GM23248 (cell line): ENCODE measurements around the gene BAG1. TPM values are rescaled to one million over a fixed set of nuclear protein-coding genes. Genes with fewer than 3 reads are reported as not detected.

Experiments used
- DNase-seq: peaks from one replicate; pipeline ENCODE4 v3.0.0-alpha.2; 2015
- H2AFZ ChIP-seq: fragments of 200-600 bp; sonication (generic); 2 replicates; pipeline ENCODE4 v1.6.1; 2016; ENCODE audit warnings: antibody characterized with exemption
- H3F3A ChIP-seq: fragments of 200-600 bp; sonication (generic); 2 replicates; pipeline ENCODE4 v1.6.1; 2016; ENCODE audit warnings: mild to moderate bottlenecking, antibody characterized with exemption, mixed run types; ENCODE audit not compliant: insufficient read depth
- H3K27ac ChIP-seq: fragments of 200-600 bp; sonication (generic); 2 replicates; pipeline ENCODE4 v1.5.1; 2016; ENCODE audit warnings: mild to moderate bottlenecking
- H3K27me3 ChIP-seq: fragments of 200-600 bp; sonication (generic); replicated peaks from 2 replicates; pipeline ENCODE4 v1.6.1; 2016; ENCODE audit warnings: mild to moderate bottlenecking; ENCODE audit not compliant: insufficient read depth
- H3K36me3 ChIP-seq: fragments of 200-600 bp; sonication (generic); 2 replicates; pipeline ENCODE4 v1.6.1; 2016; ENCODE audit warnings: low read depth, mild to moderate bottlenecking
- H3K4me1 ChIP-seq: fragments of 200-600 bp; sonication (generic); 2 replicates; pipeline ENCODE4 v1.6.1; 2016; ENCODE audit warnings: mild to moderate bottlenecking; ENCODE audit not compliant: insufficient read depth
- H3K4me2 ChIP-seq: fragments of 200-600 bp; sonication (generic); one replicate; pipeline ENCODE4 v1.6.1; 2016; ENCODE audit warnings: mild to moderate bottlenecking; ENCODE audit not compliant: unreplicated experiment
- H3K4me3 ChIP-seq: fragments of 200-600 bp; sonication (generic); 2 replicates; pipeline ENCODE4 v1.5.1; 2016; ENCODE audit warnings: mild to moderate bottlenecking
- H3K79me2 ChIP-seq: fragments of 200-600 bp; sonication (generic); 2 replicates; pipeline ENCODE4 v1.6.1; 2016; ENCODE audit warnings: mild to moderate bottlenecking; ENCODE audit not compliant: insufficient read depth
- H3K9ac ChIP-seq: fragments of 200-600 bp; sonication (generic); 2 replicates; pipeline ENCODE4 v1.6.1; 2016; ENCODE audit warnings: mild to moderate bottlenecking
- H3K9me2 ChIP-seq: fragments of 200-600 bp; sonication (generic); 2 replicates; pipeline ENCODE4 v1.6.1; 2016; ENCODE audit warnings: mixed run types, mild to moderate bottlenecking, moderate library complexity; ENCODE audit not compliant: insufficient read depth
- H3K9me3 ChIP-seq: fragments of 200-600 bp; sonication (generic); one replicate; pipeline ENCODE4 v1.6.1; 2017; ENCODE audit warnings: low read depth
- H4K20me1 ChIP-seq: fragments of 200-600 bp; sonication (generic); 2 replicates; pipeline ENCODE4 v1.6.0; 2016; ENCODE audit not compliant: insufficient read depth
- EZH2 ChIP-seq: fragments of 200-600 bp; sonication (generic); IDR thresholded peaks from 2 replicates; pipeline ENCODE4 v1.6.1; 2018; ENCODE audit warnings: antibody characterized with exemption, mild to moderate bottlenecking; ENCODE audit not compliant: insufficient read depth, poor library complexity, severe bottlenecking
- EZH2phosphoT487 ChIP-seq: fragments of 200-600 bp; sonication (generic); IDR thresholded peaks from 2 replicates; pipeline ENCODE4 v1.6.1; 2018; ENCODE audit warnings: antibody characterized with exemption, moderate library complexity, mild to moderate bottlenecking, low read depth; ENCODE audit not compliant: insufficient read depth
- WGBS, 2 experiments: methylation state at CpG; one replicate each; pipeline ENCODE4 v1.1.6; 2015 to 2017; ENCODE audit warnings: low lambda C conversion rate in 2 of 2, low coverage in 1 of 2; ENCODE audit errors: missing lambda C conversion rate in 2 of 2; 5-methylcytosine and 5-hydroxymethylcytosine counted together
- in situ Hi-C: fragments of 300-500 bp; cut with MboI; formaldehyde crosslinking; loops from 2 replicates; pipeline ENCODE4 v1.15.0; 2020
- polyA plus RNA-seq: library from polyadenylated mRNA; unstranded; fragments of >200 nt; fragmentation: Nextera tagmentation; extraction: Ambion mirVana; gene quantifications from 2 replicates; pipeline ENCODE4 v1.2.1, GENCODE V29; 2016
- total RNA-seq: library from RNA; depleted of rRNA; stranded (reverse); fragments of >200 nt; shearing (Covaris generic); gene quantifications from 2 replicates; pipeline ENCODE4 v1.2.3, GENCODE V29; 2014; rRNA removed

BAG1 gene
- 25.0 and 38.2 TPM in 2 replicates for total RNA-seq
- 48.7 and 49.7 TPM in 2 replicates for polyA plus RNA-seq

DNA sequence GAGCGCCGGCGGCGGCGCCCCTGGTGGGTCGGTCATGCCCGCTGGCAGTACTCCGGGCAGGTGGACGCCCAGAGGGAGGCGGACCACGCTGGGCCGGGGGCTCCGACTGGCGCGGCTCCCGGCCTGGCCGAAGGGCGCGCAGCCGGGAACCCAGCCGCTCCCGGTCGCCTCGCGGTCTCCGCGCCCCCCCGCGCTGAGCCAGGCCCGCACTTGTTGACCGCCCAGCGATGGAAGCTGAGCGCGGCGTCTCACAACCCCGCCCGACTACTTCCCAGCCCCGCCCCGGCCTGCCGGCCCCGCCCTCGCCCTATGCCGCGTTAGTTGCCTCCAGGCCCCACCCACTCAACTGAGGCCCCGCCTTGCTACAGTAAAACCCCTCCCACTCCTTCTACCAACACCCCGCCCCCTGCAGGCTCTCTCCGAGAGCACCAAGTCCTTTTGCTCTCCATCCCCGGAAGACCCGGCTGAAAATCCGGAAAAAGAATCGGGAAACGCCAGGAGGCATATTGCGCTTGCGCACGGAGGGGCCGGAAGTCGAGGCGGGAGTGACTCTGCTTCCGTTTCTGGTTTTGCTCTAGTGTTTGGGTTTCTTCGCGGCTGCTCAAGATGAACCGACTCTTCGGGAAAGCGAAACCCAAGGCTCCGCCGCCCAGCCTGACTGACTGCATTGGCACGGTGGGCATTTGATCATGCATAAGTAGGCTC lies at the start of gene BAG1, which contains the start of gene CHMP5:
TSS of gene BAG1 (minus strand) at position 236 of the 705 bp plus-strand sequence.
TSS of gene CHMP5 (plus strand) at position 577 of the 705 bp plus-strand sequence. CDS start at position 607, 30 bp downstream.
- peak within 1 kb of the TSS; percentile 93 for H3K9ac ChIP-seq
- H3K36me3 ChIP-seq: peaks cover 40% of the 10 kb centered on the region
- H3F3A ChIP-seq: no peaks in the 10 kb centered on the region
- H3K79me2 ChIP-seq: peaks cover 85% of the 10 kb centered on the region
- no peaks in the 10 kb centered on the region for H3K27me3 ChIP-seq
- H3K9me2 ChIP-seq: no peaks in the 10 kb centered on the region
- in situ Hi-C loops: no loop called here
- peak within 1 kb of the TSS; percentile 99 for H3K4me2 ChIP-seq
- no peak for TF ChIP-seq EZH2
- TF ChIP-seq EZH2phosphoT487: no peak
- peaks cover 17% of the 10 kb centered on the region for H3K4me1 ChIP-seq
- peak; percentile 100 for DNase-seq
- H3K9me3 ChIP-seq: no peaks in the 10 kb centered on the region
- H2AFZ ChIP-seq: peak within 1 kb of the TSS; percentile 95
- WGBS, 2 experiments: 1% methylated on average over 28 to 59 of the region's 67 CpGs
- H4K20me1 ChIP-seq: no peaks in the 10 kb centered on the region
- H3K4me3 ChIP-seq: peak within 1 kb of the TSS; percentile 97
- peak within 1 kb of the TSS; percentile 51 for H3K27ac ChIP-seq

DNA sequence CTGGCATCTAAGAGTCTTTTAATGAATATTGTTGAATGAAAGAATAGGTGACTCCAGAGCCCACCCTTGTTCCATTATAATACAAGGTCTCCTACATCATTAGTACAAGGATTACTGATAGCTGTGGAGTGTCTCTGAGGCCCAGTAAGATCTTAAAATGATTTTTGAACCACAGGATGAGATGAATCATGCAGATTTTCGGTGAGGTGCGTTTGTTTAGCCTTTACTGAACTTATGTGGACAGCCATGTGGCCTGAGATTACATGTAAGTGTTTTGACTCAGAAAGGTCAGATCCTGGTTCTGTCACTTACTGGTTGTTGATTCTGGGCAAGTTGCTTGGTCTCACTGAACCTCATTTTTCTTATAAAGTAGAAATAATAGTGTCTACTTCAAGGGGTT lies 47.4 kb upstream of the BAG1 start:
- no peak overlapping the region for H2AFZ ChIP-seq
- H3K27me3 ChIP-seq: no peaks in the 10 kb centered on the region
- peaks cover 34% of the 10 kb centered on the region; the same call in 1 of the 2 replicates for H3F3A ChIP-seq
- H3K9ac ChIP-seq: no peak overlapping the region
- peak; percentile 3 for DNase-seq
- no peaks in the 10 kb centered on the region for H3K4me1 ChIP-seq
- H3K27ac ChIP-seq: no peak overlapping the region
- H3K36me3 ChIP-seq: peaks cover 87% of the 10 kb centered on the region
- no peak overlapping the region for H3K4me3 ChIP-seq
- no peaks in the 10 kb centered on the region for H4K20me1 ChIP-seq
- no peak overlapping the region for H3K4me2 ChIP-seq
- in situ Hi-C loops: no loop called here
- peaks cover 18% of the 10 kb centered on the region; the same call in 1 of the 2 replicates for H3K79me2 ChIP-seq
- WGBS, 2 experiments: 66 to 79% methylated on average over 2 of the region's 2 CpGs
- H3K9me3 ChIP-seq: no peaks in the 10 kb centered on the region
- no peaks in the 10 kb centered on the region for H3K9me2 ChIP-seq
- TF ChIP-seq EZH2 (no peak), EZH2phosphoT487 (no peak)

DNA sequence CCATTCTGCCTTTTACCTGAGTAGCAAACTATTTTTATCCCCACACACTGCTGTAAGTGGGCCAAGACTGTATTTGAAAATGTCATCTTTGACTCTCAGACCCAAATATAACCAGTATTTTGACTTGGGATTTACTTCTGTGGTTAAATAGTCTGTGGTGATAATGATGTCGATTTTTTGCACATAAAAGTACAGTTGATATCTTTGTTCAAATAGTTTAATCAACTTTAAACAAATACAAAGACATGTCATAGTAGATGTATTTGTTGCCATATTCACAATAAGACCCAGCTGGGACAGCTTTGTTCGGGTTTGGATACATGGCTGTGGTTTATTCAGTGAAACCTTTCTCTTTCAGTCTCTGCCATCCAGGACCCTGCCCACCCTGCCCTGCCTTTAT lies 46.2 kb upstream of the BAG1 start:
- Histone ChIP-seq H4K20me1 (no peaks in the 10 kb centered on the region), H3K4me2 (no peak overlapping the region), H3K9me3 (no peaks in the 10 kb centered on the region), H3F3A (peaks cover 24% of the 10 kb centered on the region; the same call in 1 of the 2 replicates), H2AFZ (no peak overlapping the region), H3K36me3 (peaks cover 84% of the 10 kb centered on the region), H3K9ac (no peak overlapping the region), H3K4me3 (no peak overlapping the region), H3K79me2 (peaks cover 27% of the 10 kb centered on the region; the same call in 1 of the 2 replicates), H3K9me2 (no peaks in the 10 kb centered on the region), H3K27me3 (no peaks in the 10 kb centered on the region), H3K27ac (no peak overlapping the region), H3K4me1 (no peaks in the 10 kb centered on the region)
- in situ Hi-C loops: no loop called here
- TF ChIP-seq EZH2 (no peak), EZH2phosphoT487 (no peak)
- 68 to 72% methylated on average over 2 of the region's 2 CpGs for WGBS, 2 experiments
- DNase-seq: no peak

DNA sequence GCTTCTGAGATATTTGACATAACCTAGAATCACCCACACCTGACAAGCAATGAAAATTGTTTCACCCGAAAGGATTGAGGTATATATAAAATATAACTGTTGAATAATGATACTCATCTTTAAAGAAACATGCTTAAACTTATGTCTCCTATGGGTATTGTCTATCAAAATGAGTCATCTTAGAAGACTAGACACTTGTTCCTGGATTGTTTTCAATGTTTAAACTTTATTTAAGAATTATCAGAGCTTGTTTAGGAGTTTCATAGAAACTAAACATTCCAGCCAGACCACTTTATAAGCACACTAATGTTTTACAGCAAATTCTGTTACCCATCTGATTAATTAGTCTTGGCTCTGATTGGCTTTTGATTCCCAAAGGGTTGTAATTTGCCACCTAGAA lies 45.4 kb upstream of the BAG1 start:
- TF ChIP-seq EZH2 (no peak), EZH2phosphoT487 (no peak)
- Histone ChIP-seq H3F3A (peaks cover 16% of the 10 kb centered on the region; the same call in 1 of the 2 replicates), H3K4me1 (no peaks in the 10 kb centered on the region), H3K4me3 (no peak overlapping the region), H3K27ac (no peak overlapping the region), H4K20me1 (no peaks in the 10 kb centered on the region), H3K9me2 (no peaks in the 10 kb centered on the region), H3K27me3 (no peaks in the 10 kb centered on the region), H3K9ac (no peak overlapping the region), H3K36me3 (peaks cover 90% of the 10 kb centered on the region), H3K9me3 (no peaks in the 10 kb centered on the region), H3K79me2 (peaks cover 35% of the 10 kb centered on the region), H2AFZ (no peak overlapping the region), H3K4me2 (no peak overlapping the region)
- no peak for DNase-seq
- in situ Hi-C loops: no loop called here
- WGBS, 2 experiments: 92 to 95% methylated on average over 1 of the region's 1 CpG
